SK-MEL-5 (cell line): Measurements from ENCODE around the gene RENBP. TPM values are rescaled to one million over a fixed set of nuclear protein-coding genes. Genes with fewer than 3 reads are reported as not detected.
"Not testable (repeated sequence)": the region's sequence is repeated elsewhere in the genome, so short reads cannot be mapped to it uniquely, and the experiment has no call there.

Experiments
- DNase-seq: peaks from one replicate; pipeline ENCODE4 v3.0.0-alpha.2; 2016; ENCODE audit warnings: low read depth, low spot score
- in situ Hi-C: cut with HindIII; loops from 2 replicates; pipeline ENCODE4 v1.10.0; 2016; ENCODE audit warnings: low sequenced_read_pairs, high pct_unique_total_duplicates, low pct_unique_long_range_greater_than_20kb
- polyA plus RNA-seq, 2 experiments: library from polyadenylated mRNA; depleted of rRNA; stranded (reverse); fragments of >200 nt; gene quantifications; 2 replicates each; pipeline ENCODE4 v1.2.3, GENCODE V29; 2015
- total RNA-seq: library from RNA; depleted of rRNA; stranded (reverse); fragments of >200 nt; shearing (Covaris generic); gene quantifications from 2 replicates; pipeline ENCODE4 v1.2.3, GENCODE V29; 2014; rRNA removed

Gene RENBP
- 12.3 and 13.4 TPM in 2 replicates for total RNA-seq
- polyA plus RNA-seq (2015; cell fraction: cytosol; rRNA removed) = 7.6 and 9.4 TPM in 2 replicates
- 19.6 and 22.4 TPM in 2 replicates for polyA plus RNA-seq (2015; cell fraction: nucleus; rRNA removed)

DNA sequence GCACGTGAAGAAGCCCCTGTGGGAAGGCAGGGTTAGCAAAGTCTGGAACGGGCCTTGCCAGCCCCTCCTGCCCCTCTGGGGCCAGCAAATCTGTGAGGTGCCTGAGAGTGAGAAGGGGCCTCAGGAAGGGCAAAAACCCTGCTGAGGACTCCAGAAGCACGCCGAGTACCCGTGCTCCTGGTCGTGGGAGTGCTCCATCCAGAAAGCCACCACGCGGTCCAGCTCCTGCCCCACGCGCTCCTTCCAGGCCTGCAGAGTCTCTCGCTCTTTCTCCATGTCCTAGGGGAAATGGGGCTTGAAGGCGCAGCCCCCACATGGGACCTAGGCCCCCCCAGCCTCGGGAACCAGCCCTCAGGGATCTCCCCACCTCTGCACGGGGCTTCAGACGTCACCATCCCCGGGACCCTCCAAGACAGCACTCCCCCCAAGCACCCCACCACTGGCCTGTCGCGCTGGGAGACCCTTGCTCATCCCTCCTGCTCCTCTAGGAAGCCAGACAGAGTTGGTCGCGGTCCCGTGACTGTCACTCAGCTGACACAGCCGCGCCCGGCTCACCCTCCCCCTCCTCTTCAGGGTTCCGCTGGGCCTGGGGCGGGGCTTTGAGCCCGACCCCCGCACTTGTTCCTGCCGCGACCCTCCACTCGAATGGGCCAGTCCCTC is at the start of gene RENBP:
TSS of gene RENBP (minus strand) at position 504 of the 660 bp plus-strand sequence. CDS start at position 471, 33 bp downstream.
- in situ Hi-C loops = no loop called here
- DNase-seq = no peak

DNA sequence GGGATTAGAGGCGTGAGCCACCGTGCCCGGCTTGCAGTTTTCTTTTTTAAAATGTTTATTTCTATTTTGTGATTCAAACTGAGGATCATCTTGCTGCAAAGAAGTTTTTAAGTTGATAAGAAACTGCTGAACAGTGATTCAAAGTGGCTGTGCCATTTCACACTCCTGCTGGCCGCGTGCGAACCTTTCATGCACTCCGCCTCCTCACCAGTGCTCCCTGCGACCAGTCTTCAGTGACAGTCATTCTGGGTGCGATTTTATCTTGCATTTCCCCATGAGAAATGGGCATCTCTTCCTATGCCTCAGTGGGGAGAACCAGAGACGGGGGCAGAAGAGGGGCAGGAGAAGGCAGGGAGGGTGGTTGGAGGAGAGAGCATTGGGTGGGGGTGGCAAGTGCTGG is 49.5 kb upstream of the RENBP start:
- no peak for DNase-seq
- in situ Hi-C loops = no loop called here

DNA sequence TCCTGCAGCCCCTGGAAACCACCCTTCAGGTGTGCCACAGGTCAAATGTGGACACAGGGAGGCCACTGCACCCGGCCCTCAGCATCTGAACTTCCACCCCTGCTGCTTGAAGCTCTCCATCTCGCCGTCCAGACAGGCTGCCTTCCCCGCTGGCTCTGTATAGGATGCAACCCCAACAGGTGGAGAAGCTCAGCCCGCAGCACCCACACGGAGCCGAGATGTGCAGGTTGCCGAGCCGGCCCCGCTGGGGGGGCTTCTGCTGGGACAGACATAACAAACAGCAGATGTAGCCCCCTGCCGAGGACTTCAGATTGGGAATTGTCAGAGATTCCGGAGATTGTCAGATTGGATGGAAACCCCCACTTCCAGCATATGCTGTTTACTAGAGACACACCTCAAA is 48.6 kb upstream of the RENBP start:
- in situ Hi-C loops = no loop called here
- DNase-seq = no peak

DNA sequence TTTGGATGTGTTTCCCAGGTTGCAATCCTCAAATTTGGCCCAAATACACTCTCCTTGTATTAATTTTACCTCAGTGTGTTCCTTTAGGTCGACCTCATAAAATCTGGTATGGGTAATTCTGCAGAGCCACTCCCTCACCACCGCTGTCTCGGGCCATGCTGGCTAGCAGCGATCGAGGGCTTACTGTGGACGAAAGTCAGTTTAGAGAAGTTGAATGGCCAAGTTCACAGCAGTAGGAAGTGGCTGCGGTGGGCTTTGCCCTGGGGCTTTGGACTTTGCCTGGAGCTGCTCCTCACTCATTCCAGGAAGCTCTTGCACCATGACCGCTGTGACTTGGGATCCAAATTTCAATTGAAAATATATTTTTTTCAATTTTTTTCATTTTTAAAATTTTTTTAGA is 47.7 kb upstream of the RENBP start:
- in situ Hi-C loops = no loop called here
- DNase-seq = no peak

DNA sequence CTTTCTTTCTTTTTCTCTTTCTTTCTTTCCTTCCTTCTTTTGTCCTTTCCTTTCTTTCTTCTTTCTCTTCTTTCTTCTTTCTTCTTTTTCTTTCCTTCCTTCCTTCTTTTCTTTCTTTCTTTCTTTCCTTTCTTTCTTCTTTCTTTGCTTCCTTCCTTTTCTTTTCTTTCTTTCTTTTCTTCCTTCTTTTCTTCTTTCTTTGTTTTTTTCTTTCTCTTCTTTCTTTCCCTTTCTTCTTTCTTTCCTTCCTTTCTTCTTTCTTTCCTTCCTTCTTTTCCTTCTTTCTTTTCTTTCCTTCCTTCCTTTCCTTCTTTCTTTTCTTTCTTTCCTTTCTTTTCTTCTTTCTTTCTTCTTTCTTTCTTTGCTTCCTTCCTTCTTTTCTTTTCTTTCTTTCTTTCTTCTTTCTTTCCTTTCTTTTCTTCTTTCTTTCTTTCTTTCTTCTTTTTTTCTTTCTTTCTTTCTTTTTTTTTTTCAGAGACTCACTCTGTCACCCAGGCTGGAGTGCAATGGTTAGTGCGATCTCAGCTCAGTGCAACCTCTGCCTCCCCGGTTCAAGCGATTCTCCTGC is 46.7 kb upstream of the RENBP start:
- in situ Hi-C loops = no loop called here
- no peak for DNase-seq

DNA sequence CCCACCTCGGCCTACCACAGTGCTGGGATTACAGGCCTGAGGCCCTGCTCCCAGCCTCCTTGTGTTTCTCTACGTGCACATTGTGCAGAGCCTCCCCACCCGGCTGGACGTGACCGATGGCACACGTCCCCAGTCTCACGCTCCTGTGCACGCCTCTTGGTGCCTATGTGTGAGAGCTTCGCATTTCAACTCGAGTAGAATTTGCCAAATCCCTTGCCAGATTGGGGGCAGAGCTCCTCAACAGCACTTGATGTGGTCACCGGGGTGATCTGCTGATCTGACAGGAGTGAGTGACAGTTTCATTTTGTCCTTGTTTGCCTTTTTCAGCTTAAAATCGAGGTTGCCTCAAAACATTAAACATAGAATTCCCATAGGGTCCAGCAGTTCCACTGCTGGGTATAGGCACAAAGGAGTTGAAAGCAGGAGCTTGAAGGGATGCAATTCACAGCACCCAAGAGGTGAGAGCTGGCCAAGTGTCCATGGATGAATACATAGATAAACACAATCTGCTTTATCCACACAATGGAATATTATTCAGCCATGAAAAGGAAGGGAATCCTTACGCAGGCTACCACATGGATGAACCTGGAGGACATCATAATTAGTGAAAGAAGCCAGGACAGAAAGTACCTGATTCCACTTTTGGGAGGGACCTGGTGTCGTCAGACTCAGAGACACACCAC is 45.7 kb upstream of the RENBP start:
- no peak for DNase-seq
- in situ Hi-C loops = no loop called here

DNA sequence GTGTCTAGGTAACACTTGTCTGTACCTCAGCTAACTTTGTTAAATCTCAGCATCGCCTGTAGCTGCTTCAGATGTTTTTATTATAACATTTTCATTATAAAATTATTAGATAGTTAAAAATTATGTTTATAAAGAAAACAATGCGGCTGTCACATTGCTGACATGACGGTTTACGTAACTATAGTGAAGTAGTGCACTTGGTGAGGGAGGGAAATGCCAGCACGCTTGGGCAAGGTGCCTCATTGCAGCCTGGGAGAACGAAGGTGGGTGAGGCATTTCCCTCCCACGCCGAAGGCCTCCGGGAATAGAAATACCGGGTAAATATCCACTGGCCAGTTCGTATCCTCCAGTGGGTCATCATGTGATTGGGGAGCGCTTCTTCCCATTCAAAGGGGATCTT is 44.0 kb upstream of the RENBP start:
- no peak for DNase-seq
- in situ Hi-C loops = no loop called here

DNA sequence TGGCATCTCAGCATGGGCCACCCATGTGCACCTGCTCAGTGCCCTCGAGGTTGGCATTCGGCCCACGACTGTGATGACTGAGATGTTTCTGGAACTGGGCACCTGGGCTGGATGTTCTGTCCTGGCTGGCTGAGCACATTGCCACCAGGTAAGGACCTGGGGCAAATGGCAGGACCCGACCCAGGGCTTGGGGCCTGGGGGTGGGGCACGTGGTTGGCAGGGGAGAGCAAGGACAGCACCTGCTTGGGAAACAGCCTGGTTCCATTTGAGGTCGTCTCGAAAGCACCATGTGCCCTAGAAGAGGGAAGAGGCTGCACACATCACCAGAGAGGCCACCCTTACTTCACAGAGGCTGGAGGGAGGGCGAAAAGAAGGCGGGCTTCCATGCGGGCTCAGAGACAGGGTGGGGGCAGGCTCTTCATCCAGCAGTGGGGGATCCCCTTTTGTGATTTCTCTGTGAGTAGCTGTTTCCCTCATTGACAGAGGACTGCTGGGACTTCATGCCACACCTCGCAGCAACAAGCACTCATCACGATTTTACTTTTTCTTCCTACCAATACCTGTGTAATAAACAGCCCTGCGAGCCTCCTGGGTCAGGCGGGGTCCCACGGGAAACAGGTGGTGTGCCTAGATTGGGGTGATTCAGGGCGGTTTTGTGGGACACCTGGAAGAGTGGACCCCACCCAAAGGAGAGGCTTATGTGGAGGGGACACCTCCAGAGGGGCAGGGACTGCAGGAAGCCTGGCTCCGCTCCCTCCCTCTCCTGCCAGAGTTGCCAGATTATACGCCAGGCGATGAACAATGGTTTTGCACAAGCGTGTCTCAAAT is 40.1 kb upstream of the RENBP start:
- no peak for DNase-seq
- in situ Hi-C loops = no loop called here

DNA sequence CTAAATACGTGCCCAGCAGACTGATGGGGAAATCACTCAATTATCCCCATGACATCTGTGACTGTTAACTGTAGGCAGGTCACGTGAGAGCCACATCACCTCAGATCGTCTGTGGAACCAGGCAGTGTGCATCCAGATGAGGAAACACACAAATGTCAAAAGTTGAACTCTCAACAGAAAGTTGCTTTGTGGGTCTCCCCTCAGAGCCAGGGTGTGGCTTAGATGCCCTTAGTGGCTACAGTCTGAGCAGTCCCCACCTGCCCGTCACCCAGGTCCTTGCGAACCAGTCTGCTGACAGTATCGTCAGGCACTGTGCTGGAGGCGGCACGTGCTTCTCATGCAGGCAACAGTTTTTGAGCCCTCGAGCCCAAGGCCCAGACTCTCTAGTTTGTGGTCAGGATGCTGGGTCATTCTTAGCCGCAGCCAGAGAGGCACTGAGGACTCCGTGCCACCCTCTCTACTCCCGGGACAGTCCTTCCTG is 38.9 kb upstream of the RENBP start:
- in situ Hi-C loops = no loop called here

DNA sequence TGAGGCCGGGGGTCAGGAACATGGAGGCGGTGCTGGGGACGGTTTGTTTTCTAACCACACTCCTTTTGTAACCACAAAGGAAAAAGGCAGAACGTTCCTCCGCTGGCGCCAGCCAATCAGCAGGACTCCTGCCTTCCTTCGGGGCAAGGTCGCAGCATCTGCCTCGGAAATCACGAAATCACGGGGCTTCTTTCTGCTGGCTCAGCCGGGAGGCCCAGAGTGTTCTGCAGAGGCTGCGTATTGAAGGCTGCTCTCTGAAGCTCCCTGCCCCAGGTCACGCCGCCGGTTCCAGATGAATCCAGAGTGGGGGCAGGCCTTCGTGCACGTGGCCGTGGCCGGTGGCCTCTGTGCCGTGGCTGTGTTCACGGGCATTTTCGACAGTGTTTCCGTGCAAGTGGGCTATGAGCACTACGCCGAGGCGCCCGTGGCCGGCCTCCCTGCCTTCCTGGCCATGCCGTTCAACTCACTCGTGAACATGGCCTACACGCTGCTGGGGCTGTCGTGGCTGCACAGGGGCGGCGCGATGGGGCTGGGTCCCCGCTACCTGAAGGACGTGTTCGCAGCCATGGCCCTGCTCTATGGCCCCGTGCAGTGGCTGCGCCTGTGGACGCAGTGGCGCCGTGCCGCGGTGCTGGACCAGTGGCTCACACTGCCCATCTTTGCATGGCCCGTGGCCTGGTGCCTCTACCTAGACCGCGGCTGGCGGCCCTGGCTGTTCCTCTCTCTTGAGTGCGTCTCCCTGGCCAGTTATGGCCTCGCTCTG is 37.5 kb upstream of the RENBP start:
- in situ Hi-C loops = no loop called here
- DNase-seq = no peak

More for the DNA sequence above, 38.9 kb upstream of the RENBP start:
- DNase-seq = no peak

DNA sequence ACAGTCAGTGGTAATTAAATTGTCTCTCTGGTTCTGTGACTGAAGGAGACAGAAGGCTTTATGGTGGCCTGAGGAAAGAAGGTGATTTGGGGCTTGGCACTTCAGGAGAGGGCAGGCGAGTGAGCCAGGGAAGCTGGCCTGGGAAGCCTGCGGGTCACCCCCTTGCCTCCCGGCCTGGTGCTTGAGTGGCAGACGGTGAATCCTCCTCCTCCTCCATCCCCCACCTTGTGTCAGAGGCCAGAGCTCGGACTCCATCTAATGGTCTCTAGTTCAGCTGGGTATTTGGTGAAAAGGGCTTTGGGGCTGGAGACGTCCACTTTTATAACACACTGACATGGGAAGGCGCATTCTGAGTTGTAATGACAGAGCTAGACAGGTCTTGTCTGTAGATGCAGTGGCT is 36.8 kb upstream of the RENBP start:
- DNase-seq = no peak
- in situ Hi-C loops = no loop called here

DNA sequence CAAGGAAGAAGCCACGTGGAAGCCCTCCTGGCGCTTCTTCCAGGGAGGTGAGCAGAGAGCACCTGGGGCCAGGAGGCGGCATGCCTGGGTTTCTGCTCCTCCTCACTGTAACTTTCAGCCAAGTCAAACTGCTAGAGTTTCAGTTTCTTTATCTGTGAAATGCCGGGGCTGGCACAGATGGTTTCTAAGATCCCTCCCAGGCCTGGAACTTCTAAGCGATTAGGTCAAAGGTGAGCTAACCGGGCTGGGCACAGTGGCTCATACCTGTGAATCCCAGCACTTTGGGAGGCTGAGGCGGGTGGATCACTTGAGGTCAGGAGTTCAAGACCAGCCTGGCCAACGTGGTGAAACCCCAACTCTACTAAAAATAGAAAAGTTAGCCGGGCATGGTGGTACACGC is 36.0 kb upstream of the RENBP start:
- DNase-seq, in situ Hi-C loops: not testable (repeated sequence)

DNA sequence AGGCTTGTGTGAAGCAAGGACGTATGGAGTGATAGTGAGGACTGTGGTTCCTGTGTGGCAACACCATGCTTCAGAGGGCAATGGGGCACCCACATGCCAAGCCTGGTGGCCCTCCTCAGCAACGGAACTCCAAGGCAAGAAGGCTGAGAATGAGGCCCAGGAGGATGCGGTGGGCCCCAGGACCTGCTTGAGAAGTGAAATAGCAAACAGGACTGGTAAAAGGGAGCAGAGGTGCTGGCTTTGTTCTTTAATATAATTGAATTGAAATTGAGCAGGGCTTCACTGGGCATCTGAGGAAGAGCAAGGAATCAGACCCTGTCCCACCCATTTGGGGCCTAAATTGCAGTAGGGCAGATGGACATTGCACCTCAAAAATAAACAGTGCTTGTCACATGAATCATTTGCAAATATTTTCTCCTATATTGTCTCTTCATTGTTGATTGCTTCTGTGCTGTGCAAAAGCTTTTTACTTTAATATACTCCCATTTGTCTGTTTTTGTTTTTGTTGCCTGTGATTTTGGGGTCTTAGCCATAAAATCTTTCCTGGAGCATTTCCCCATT is 30.4 kb upstream of the RENBP start:
- in situ Hi-C loops = no loop called here

DNA sequence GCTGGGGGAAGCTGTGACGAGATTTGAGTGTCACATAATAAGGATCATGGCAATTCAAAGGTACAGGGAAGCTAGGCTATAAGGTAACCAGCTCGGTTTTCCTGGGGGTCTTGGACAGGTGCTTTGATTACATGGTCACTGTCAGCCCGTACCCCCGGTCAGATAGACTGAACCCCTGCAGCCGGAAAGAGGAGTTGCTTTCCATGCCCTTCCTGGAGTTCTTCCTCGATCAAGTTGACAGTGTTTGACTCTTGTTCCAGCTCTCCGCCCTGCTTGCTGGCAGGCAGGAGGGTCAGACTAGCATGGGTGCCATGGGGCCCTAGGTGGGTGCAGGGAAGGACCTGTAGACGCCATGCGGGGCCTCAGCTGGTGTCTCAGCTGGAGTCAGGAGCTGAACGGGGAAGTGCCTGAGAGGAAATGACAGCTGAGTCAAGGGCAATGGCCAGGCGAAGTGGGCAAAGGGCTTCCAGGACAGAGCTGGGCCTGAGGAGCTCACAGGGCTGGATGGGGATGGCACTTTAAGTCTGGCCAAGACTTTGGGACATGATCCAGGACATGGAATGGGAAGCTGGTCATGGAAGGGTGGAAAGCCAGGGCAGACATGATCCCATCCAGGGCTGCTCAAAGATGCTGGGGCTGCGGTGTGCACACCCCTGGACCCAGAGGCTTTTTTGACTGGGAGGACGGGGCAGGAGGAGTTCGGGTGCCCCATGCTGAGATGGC is 29.7 kb upstream of the RENBP start:
- in situ Hi-C loops = no loop called here

More for the DNA sequence above, 30.4 kb upstream of the RENBP start:
- no peak for DNase-seq

DNA sequence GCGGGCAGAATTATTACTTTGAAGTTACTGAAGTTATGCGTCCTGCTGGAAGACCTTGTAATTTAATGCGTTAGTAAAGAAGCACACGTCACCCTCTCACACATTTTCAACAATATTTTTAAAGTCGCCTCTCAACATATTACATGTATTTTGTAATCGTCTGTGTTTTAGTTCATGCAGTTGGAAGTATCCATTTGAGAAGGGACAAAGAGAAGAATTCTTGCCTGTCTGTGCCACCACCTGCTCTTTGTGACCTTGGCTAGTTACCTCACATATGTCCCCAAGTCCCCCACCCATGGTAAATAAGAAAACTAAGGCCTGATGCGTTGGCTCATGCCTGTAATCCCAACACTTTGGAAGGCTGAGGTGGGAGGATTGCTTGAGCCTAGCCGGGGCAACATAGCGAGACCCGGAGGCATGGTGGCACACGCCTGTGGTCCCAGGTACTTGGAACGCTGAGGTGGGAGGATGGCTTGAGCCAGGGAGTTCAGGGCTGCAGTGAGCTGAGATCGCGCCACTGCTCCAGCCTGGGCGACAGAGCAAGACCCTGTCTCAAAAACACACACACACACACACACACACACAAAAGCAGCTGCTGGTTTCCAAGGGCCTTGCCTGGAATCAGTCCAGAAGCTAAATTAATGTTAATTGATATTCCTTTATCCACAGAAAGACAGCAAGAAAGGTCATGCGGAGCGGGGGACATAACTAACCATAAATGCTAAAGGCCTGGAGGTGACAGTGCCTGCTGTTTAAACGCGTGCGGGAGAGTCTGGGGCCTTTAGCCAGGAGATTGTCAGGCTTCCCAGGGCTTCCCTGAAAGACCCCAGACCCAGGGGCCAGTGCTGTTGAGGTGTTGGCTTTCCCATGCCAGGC is 28.9 kb upstream of the RENBP start:
- no peak for DNase-seq
- in situ Hi-C loops = no loop called here

More for the DNA sequence above, 29.7 kb upstream of the RENBP start:
- DNase-seq = no peak
